ENCODE data around the gene GPR107.
A peak's percentile ranks its signal among the peaks of the same experiment; 100 is the strongest.

GPR107 gene

DNA sequence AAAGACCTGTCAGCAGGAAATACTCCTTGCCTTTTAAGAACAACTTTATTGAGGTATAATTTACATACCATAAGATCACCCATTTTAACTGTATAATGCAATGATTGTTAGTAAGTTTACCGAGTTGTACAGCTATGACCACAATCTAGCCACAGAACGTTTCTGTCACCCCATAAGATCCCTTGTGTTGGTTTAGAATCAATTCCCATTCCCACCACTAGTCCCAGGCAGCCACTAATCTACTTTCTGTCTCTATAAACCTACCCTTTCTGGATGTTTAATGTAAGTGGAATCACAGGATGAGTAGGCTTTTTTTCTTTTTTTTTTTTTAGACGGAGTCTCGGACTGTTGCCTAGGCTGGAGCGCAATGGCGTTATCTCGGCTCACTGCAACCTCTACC, 4.4 kb downstream of the GPR107 start:
- DNase-seq = no peak

DNA sequence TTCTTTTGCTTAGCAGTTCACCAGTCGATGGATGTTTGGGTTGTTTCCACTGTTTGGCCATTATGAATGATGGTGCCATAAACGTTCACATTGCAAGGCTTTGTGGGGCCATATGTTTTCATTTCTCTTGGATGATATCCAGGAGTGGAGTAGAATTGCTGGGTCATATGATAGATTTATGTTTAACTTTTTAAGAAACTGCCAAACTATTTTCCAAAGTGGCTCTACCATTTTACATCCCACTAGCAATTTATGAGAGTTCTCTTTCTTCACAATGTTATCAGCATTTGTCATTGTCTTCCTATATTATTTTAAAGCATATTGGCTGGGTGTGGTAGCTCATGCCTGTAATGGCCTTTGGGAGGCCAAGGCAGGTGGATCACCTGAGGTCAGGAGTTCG, 5.2 kb downstream of the GPR107 start:
- no peak for DNase-seq

DNA sequence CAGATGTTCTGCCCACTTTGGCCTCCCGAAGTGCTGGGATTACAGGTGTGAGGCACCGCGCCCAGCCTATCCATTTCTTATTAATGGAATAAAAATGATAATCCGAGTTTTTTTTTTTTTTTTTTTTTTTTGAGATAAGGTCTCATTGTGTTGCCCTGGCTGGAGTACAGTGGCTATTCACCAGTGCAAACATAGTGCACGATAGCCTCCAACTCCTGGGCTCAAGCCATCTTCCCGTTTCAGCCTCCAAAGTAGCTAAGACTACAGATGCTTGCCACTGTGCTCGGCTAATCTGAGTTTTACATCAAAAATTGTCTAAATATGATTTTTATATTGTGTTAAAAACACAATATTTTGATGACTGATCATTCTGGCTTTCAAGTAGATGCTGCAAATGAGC, 6.6 kb downstream of the GPR107 start:
- no peak for DNase-seq

DNA sequence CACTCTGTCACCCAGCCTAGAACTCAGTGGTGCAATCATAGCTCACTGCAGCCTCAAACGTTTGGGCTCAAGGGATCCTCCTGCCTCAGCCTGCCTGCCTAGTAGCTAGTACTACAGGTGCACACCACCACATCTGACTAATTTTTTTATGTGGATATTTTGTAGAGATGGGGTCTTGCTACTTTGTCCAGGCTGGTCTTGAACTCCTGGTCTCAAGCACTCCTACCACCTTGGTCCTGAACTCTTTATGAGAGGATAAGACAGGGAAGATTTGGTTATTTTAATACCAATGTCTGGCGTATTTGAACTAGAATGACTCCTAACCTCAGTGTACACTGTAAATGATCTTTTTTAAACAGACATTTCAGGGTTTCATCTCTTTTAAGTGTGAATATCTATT, 9.0 kb downstream of the GPR107 start:
- no peak for DNase-seq

DNA sequence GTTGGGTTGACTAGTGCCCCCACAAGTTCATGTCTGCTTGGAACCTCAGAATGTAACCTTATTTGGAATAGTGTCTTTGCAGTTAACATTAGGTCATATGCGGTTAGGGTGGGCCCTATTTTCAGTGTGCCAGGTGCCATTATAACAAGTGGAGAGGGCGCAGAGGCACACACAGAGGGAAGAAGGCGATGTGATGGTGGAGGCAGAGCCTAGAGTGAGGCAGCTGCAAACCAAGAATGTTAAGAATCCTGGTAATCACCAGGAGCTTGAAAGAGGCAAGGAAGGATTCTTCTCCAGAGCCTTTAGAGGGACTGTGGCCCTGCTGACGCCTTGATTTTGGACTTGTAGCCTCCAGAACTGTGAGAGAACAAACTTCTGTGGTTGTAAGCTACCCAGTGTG, 10.9 kb downstream of the GPR107 start:
- DNase-seq = no peak

DNA sequence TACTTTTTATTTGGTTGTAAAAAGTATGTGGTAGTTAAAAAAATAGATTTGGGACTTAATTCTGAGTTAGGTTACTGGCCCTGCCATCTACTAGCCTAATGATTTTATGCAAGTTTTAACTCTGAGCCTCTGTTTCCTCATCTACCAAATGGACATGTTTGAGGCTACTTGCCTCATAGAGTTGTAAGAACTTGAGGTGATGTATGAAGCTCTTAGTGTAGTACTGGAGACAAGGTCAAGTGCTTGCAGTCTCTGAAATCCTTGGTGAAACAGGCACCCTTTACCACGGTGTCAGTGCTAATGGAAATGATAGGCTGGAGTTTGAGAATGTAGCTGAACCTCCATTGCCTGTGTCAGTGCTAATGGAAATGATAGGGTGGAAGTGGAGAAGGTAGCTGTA, 15.3 kb downstream of the GPR107 start:
- no peak for DNase-seq

DNA sequence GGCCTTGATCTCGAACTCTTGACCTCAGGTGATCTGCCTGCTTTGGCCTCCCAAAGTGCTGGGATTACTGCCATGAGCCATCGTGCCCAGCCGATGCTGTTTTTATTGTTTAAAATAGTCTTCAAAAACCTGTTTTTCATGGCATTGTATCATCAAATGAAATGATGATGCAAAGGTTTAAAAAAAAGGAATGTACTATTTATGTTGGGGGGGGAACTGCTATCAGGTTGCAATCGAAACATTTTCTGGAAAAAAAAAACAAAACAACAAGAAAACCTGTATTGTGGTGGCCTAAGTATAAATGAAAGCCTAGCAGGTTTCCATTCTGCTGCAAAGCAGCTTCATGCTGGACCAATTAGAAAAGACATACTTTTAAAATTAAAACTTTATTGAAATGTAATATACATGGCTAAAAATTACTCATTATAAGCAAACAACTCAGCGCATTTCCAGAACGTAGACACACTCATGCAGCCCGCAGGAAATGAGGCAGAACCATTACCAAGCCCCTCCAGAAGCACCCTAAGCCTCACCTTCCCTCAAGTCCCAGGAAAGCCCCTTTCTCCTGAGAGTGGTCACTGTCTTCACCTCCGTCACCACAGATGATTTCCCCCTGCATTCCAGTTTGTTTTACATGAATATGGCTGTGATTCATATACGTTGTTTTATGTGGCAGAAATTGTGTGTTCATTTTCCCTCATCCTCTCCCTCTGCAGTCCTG, 19.0 kb downstream of the GPR107 start:
- no peak for DNase-seq

DNA sequence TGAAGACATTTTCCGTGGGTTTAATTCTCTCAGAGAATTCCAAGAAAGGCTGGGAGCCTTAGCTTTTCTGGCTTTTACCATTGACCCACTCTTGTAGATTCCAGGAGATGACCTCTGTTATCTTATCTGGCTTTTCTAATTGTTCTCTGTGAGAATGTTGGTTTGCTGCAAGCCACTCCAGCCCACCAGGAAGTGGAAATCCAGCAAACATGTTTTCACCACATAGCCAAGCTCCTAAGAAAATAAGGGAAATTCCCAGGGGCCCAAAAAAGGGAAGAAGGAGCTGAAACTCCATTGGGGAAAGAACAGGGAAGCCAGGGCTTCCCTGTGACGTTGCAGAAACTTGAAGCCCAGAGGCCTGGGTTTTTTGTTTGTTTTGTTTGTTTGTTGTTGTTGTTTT, 19.7 kb downstream of the GPR107 start:
- no peak for DNase-seq

DNA sequence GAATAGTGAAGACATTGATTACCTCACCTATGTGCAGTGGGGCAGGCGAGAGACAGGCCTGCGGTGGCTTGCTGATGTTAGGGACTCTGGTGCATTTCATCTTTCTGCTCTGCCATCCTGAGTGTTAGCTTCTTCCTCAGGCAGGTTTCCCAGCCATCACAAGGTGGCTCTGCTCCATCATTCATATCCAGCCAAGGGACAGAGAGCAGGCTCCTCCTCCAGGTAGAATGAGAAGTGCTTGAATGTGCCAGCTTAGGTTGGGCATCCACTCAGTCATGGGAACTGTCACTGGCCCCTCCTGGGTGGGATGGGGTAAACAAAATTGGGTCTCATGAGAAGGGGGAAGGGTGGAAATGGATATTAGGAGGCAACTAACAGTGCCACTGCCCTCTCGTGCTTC, 24.8 kb downstream of the GPR107 start:
- DNase-seq = no peak

DNA sequence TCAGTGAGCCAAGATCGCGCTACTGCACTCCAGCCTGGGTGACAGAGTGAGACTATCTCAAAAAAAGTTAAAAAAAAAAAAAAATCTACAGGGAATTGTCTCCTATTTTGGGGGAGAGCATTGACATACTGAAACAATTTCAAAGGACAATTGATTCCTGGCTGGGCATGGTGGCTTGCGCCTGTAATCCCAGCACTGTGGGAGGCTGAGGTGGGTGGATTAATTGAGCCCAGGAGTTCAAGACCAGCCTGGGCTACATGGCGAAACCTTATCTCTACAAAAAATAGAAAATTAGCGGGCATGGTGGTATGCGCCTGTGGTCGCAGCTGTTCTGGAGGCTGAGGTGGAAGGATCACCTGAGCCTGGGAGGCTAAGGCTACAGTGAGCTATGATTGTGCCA, 30.6 kb downstream of the GPR107 start:
- no peak for DNase-seq

DNA sequence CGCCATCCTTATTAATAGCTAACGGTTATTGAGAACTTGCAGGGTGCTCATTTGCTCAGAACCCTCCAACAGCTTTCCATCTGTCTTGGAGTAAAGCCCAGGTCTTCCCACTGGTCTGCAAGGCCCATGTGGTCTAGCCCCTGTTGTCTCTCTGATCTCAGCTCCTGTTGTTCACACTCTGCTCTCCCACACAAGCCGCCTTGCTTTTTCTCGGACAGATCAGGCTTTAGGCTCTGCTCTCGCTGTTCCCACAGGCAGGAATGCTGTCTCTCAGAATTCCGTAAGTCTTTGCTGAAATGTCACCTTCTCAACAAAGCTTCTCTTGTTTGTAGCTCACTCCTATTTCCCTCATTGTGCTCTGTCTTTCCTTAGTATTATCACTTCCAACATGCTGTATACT, 34.3 kb downstream of the GPR107 start:
- DNase-seq = no peak

DNA sequence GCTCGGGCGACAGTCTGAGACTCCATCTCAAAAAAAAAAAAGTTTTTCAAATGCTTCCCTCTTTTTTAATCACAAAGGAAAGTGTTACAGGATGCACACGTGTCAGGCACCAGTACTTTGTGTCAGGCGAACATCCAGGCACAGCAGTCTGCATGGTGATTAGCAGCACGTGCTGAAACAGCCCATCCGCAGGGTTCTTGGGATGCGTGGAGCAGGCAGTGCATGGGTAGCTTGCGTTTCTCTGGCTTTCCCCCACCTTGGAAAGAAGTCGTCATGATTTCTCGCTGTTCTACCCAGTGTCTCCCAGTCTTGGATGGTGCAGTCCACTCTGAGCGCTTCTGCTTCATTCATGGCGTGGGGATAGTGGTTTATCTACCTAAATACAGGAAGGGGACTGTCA, 35.4 kb downstream of the GPR107 start:
- no peak for DNase-seq

DNA sequence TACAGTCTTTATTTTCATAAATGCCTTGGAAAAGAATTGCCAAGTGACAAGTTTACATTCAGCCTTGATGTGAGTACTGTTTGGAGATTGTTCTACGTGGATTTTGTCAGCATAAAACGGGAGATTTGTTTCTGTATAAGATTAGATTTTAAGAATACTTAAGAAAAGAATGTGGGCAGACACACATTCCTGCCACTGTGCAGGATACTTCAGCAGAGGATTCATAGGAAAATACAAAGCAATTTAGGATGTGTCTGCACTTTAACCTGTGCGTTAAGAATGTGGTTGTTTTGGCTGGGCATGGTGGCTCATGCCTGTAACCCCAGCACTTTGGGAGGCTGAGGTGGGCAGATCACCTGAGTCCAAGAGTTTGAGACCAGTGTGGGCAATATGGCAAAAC, 37.2 kb downstream of the GPR107 start:
- no peak for DNase-seq

DNA sequence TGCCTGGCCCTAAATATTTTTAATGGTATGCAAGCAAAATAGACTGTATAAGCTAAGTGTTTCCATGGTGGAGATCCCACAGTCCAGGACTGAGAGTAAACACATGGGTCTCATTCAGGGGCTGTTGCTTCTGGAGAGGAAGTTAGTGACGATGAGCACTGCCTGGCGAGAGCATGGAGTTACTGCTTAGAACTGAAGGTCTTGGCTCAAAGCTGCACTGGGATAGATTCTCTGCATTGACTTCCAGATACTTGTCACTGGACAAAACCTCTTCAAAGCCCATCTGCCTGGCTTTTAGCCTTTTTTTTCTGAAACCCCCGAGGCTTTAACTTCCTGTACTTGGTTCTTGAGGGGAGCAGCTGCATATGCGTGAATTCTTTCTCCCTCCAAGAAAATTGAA, 39.2 kb downstream of the GPR107 start:
- no peak for DNase-seq

DNA sequence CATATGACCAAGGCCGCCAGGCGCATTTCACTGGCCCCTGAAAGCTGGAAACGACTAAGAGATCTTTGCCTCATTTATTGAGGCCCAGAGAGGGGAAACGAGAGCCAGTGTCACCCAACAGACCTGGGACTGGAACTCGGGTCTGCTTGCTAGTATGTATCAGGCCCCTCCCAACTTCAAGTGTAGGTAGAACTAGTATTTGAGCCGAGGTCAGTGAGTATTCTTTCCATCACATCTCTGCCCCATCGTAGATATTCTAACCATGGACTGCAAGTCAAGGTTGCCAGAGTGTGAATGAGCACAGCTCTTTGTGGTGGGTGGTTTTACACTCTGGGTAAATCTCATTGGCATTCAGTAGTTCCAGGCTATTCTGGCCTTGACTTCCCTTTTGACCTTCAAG, 42.2 kb downstream of the GPR107 start:
- DNase-seq = no peak

DNA sequence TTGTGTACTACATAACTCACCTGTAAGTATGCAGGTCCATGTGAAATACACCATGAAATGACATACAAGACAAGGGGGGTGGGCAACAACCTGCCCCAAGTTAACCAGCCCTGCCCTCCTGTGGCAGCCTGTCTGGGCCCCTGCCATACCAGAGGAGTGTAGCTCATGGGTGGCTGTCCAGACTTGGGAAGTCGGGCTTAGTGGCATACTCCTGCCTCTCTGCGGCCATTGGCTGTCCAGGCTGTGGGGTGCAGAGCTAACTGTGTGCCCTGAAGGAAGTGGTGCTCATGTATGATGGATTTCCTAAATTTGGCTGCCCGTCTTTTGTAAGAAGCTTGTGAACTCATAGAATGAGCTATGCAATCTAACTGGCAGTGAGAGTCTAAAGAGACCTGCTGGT, 47.0 kb downstream of the GPR107 start:
- DNase-seq = no peak

DNA sequence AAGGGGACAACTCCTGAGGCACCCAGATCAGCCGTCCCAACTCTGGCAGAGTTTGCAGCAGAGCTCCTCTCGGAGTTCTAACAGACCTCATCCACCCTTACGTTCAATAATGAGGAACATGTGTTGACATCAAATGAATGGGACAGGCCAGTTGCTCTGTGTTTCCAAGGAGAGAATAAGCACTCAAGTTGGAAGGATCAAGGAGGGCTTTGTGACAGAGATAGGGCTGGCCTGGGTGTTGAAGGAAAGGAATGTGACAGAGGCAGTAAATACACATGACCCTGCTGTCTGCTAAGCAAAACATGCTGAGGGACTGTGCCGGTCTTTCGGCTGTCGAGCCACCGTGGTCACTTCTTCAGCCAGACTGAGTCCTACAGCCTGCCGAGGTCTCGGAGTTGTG, 48.2 kb downstream of the GPR107 start:
- no peak for DNase-seq

DNA sequence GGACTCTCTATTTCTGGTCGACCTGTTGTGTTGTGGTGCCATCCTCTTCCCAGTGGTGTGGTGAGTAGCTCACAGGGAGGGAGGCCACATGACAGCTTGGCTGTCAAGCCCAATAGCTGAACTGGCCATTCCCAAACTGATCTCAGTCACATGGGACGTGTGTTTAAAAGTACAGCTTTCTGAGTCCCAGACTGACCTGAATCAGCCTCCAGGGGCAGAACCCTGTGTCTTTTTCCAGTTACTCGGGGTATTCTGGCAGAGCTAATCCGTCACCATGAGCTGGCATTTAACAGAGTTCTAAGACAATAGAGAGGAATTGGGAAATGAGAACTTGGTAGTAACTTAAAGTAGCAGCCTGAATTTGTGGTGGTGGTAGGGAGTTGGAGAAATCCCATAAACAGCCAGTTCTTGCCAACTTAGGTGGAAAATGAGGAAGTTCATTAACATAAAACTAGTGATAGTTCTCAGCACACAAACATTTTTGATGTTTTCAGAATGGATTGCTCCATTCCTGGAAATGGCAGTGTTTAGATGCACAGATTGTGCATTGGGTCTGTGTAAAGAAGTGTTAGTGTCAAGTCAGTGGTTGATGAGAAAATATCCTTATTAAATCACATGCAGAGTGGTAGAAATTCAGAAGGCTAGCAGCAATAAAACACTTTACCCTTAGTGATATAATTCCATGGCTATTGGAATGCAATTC, 50.9 kb downstream of the GPR107 start:
- DNase-seq = no peak

DNA sequence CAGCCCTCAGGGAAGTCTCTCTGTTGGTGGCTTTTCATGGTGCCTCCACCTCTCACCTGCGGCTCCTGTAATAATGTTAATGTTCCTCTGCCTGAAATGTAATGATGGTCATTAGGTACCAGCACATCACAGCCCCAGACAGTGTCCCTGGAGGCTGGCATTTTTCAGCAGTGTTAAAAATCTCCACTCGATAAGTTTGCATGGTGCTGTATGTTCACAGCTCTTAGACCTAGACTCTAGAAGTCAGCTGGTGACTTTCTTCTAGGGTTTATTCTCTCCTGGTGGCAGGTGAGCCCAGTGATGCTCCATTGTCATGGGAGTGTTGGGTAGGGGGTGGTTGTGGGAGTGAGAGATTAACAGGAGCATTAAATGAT, 53.1 kb downstream of the GPR107 start:
- no peak for DNase-seq

DNA sequence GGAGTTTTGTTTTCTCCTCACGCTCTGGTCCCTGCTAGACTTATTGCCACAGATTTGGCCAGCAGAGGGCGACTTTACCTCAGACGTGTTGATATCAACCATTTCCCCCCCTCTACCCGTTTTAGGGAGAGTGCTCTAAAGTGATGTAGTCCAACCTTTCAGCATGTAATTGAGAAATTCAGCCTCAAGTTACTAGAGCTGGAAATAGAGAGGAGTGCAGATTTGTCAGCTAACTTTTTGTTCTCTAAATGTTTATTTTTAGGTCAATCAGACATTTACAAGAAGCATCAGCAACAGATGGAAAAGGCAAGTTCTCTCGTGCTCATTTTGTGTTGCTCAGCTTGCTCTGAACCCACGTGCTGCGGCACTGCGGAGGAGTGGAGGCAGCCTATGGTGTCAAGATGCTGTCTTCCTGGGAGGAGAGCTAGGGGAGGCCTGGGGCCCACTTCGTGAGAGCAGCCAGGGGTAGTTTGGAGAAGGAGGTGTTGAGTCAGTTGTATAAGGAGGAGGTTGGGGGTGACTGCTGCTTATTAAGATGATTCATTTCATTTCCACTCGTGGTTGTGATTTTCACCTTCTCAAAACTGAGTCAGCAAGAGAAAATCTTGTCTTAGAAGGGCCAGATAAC, 53.6 kb downstream of the GPR107 start:
- peak; percentile 80 for DNase-seq

DNA sequence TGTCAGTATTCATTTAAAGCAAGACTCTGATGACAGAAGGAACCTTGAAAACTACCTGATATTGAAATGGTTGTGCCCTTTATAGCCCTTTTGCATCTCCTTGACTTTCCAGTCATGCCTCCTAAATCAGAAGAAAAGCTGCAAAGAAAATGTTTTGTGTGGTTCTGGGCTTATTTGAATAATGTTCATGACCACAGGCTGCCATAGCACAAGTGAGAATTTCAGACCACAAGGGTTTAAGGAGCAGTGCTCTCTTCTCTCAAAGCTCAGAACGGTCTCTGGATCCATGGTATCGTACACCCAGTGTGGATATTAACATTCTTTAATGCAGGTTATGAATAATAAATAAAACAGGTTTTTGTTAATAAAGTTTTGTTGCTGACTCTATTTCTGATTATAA, 54.2 kb downstream of the GPR107 start:
- DNase-seq = no peak

DNA sequence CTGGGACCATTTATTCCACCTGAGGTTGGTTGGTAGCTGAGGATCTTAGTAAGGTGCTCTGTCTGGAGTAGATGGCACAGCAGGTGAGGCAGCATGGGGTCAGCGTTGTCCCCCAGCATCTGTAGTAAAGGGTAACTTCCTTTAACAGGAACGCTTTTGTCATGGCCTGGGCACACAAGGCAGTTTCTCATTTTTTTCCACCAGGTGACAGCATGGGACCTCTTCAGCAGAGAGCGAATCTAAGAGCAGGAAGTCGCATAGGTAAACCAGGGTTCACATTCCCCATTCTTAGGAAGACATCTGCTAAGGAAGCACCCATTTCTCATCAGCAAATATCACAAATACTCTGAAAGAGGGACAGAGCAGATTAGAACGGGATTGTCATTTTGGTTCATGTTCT, 56.5 kb downstream of the GPR107 start:
- no peak for DNase-seq

DNA sequence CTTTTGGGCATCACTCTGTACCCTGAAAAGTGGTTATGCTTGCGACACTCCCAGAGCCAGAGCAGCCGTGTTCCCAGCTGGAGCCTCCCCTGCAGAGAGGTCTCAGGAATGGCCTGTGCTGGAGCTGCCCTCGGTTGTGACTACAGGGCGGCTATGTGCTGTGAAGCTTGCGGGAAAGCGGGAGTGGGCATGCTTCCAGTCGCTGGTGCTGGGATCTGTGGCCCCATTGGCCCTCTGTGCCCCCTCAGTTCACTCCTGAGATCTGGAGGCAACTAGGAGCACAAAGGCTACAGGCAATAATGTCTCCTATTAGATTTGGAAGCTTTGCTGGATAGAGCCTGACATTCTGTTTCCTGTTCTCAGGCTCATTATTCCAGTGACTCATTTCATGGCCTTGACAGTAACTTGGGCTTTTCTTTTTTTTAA, 56.9 kb downstream of the GPR107 start:
- DNase-seq = no peak

DNA sequence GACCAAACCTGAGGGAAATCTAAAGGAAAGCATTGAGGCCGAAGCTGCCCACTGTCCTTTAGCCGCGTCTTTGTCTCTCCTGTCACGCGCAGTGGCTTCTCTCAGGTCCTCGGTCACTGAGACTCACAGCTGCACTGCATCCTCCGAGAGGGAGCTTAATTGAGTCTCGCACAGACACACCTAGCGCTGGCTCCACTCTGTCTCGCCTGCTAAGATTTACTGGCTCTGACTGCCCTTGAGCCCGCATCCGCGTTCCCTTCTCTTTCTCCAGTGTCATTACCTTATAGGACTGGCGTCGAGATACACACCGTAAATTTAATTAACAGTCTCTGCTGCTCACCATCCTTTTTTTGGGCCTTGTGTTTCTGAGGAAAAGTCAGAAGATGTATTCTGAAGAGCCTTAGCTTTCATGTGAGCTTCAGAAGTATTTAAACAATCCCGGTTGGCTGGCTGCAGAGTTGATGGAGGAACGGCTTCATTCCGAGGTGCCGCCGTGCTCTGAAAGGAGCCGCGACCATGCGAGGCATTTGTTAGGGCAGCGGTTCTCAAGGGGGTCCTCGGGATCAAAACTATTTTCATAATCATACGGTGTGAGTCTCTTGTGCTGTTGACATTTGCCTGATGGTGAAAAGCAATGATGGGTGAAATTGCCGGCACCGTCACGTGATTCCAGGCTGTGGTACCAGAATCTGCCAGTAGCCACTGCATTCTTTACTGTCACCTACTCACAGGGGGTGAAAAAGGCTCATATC, 58.3 kb downstream of the GPR107 start:
- no peak for DNase-seq
